GM18909 (cell line): ENCODE measurements around the gene CACNG8.
"Not testable (repeated sequence)": the region's sequence is repeated elsewhere in the genome, so short reads cannot be mapped to it uniquely, and the experiment has no call there.

Experiments used
- ATAC-seq: cut with Tn5 transposase; IDR thresholded peaks from one replicate; pipeline ENCODE4 v1.9.1; 2021; ENCODE audit warnings: mild to moderate bottlenecking; ENCODE audit not compliant: unreplicated experiment, poor library complexity

Gene CACNG8

GRCh38 chr19:54029301-54029700 is 66.6 kb downstream of the CACNG8 start:
- no peak for ATAC-seq

- no peak for ATAC-seq
Observed at GRCh38 chr19:54029930-54030490, 67.3 kb downstream of the CACNG8 start.

GRCh38 chr19:54030895-54031586 is 68.3 kb downstream of the CACNG8 start:
- ATAC-seq: no peak

GRCh38 chr19:54035215-54036178 is 72.8 kb downstream of the CACNG8 start:
- no peak for ATAC-seq

- ATAC-seq: not testable (repeated sequence)
Observed at GRCh38 chr19:54036542-54036941, 73.8 kb downstream of the CACNG8 start.
